Stimulated activated CD8-positive, alpha-beta memory T cell treated with anti-CD3 and anti-CD28 coated beads, Interleukin-7, amount 100 ng/mL, for 48 hours (primary cell): ENCODE results near the gene NMRK2.
"Not testable (repeated sequence)": the region's sequence is repeated elsewhere in the genome, so short reads cannot be mapped to it uniquely, and the experiment has no call there.

Source experiments
- DNase-seq, 2 donors: peaks; one replicate each; pipeline ENCODE4 v3.0.0-alpha.2; 2020; ENCODE audit warnings: low read depth in 1 of 2; ENCODE audit errors: extremely low read depth in 1 of 2

NMRK2 gene

GRCh38 chr19:3936506-3937442 lies 3.9 kb downstream of the NMRK2 start:
- DNase-seq: no peak

- not testable (repeated sequence) for DNase-seq
Observed at GRCh38 chr19:3938300-3938950, 5.6 kb downstream of the NMRK2 start.

DNA sequence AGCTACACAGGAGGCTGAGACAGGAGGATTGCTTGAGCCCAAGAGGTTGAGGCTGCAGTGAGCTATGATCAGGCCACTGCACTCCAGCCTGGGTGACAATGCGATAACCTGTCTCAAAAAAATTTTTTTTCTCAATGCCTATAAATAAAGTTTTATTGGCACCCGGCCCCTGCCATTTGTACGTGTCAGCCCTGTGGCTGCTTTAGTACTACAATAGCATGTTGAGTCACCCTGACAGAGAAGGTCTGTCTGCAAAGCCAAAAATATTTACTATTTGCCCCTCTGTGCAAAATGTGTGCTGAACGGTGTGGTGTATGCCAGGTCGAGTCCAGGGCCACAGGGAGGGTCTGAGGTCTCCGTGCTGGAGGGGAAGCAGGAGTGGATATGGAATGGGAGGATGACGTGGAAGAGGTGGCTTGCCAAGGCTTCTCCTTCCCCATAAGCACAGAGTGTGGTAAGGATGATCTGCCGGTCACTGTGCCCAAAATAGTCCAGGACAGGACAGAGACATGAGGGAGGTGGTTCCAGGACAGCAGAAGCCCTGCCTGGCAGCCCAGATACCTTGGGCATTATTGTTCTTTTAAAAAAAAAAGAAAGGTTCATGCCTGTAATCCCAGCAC lies 10.0 kb downstream of the NMRK2 start:
- DNase-seq: no peak

- DNase-seq: no peak
Observed at GRCh38 chr19:3944018-3944721, 11.3 kb downstream of the NMRK2 start.

GRCh38 chr19:3945838-3946237 lies 13.0 kb downstream of the NMRK2 start:
- no peak for DNase-seq

DNA sequence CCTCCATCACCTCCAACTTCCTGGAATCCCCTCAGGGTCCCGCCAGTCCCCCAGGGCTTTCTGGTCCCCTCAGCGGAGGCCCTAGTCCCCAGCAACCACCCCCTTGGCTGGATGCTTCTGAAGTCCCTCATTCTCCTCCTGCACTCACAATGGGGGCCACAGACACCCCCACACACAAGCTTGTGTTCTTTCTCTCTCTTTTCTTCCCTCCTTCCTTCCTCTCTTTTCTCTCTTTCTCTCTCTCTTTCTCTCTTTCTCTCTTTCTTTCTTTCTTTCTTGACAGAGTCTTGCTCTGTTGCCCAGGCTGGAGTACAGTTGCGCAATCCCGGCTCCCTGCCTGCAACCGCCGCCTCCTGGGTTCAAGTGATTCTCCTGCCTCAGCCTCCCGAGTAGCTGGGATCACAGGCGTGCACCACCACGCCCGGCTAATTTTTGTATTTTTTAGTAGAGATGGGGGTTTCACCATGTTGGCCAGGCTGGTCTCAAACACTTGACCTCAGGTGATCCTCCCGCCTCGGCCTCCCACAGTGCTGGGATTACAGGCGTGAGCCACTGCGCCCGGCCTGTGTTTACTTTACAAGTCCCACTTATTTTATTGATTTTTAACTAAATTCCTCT lies 14.6 kb downstream of the NMRK2 start:
- not testable (repeated sequence) for DNase-seq

- no peak for DNase-seq
Observed at GRCh38 chr19:3949294-3949693, 16.4 kb downstream of the NMRK2 start.

GRCh38 chr19:3949997-3950859 lies 17.4 kb downstream of the NMRK2 start:
- DNase-seq: no peak

GRCh38 chr19:3950871-3951861 lies 18.3 kb downstream of the NMRK2 start:
- peak in 1 of 2 donors; percentile 24 for DNase-seq

DNA sequence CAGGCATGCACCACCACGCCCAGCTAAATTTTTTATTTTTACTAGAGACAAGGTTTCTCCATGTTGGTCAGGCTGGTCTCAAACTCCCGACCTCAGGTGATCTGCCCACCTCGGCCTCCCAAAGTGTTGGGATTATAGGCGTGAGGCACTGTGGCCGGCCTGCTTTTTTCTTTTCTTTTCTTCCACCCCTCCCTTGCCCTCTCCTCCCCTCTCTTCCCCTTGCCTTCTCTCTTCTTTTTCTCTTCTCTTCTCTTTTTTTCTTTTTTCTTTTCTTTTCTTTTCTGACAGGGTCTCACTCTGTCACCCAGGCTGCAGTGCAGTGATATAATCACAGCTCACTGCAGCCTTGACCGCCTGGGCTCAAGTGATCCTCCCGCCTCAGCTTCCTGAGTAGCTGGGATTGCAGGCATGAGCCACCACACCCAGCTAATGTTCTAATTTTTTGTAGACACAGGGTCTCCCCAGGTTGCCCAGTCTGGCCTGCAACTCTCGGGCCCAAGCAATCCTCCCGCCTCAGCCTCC lies 19.9 kb downstream of the NMRK2 start:
- DNase-seq: not testable (repeated sequence)

GRCh38 chr19:3954107-3954506 lies 21.2 kb downstream of the NMRK2 start:
- DNase-seq: no peak

DNA sequence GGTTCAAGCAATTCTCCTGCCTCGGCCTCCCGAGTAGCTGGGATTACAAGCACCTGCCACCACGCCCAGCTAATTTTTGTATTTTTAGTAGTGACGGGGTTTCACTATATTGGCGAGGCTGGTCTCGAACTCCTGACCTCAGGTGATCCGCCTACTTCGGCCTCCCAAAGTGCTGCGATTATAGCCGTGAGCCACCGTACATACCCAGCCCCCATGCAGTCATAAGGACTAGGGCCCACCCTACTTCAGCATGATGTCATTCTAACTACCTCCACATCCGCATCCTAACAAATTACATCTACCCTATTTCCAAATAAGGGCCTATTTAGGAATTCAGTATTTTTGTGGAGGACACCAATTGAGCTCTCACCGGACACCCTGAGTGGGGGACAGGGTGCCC lies 22.4 kb downstream of the NMRK2 start:
- not testable (repeated sequence) for DNase-seq

GRCh38 chr19:3955688-3956087 lies 22.8 kb downstream of the NMRK2 start:
- DNase-seq: no peak

DNA sequence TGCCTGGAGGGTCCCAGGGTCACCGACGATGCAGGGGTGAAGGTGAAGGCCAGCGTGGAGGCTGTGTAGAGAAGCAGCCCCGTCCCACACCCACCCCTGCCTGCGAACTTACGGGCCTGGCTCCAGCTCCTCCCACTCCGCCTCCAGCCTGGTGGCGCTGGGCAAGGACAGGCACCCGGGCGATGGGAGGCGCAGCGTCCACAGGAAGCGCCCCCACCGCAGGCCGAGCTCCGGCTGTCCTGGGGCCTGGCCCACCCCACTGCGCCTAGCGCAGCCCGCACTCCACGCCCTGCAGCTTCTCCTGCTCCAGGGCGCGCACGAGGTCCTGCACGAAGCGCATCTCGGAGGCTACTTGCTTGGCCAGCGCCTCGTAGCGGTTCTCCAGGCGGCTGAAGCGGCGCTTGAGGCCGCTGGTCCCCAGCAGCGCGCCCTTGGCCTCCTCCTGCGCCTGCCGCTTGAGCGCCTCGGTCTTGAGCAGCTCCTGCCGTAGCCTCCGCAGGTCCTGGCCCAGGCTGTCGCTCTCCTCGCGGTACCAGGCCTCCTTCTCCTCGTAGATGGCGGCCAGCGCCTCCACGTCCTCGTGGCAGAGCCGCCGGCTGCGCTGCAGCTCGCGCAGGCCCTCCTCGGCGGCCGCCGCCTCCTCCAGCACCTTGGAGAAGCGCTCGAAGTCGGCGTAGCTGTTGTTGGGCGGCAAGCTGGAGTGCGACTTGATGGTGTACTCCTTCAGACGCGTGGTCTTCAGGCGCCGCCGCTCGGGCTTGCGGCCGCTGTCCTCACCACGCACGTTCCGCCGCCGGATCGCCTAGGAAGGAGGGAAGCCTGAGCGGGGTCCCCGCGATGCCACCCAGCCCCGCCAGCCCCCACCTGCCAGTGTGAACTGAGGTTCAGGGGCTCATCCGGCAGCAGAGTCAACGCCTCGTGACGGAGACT lies 26.2 kb downstream of the NMRK2 start:
- no peak for DNase-seq

DNA sequence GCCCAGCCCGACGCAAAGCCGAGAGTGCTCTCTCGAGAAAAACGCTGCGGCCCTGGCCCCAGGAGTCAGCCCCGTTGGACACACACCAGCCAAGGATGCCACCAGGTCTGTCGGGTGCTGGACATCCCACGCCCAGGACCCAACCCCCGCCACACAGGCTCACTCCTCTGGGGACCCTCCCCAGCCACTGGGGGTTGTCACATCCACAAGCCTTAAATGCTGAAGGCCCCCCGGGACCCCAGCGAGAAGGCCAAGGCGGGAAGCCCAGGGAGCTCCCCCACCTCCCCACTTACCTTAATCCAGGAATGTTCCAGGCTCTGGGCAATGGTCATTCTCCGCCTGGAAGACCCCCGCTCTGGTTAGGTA lies 26.9 kb downstream of the NMRK2 start:
- DNase-seq: no peak

DNA sequence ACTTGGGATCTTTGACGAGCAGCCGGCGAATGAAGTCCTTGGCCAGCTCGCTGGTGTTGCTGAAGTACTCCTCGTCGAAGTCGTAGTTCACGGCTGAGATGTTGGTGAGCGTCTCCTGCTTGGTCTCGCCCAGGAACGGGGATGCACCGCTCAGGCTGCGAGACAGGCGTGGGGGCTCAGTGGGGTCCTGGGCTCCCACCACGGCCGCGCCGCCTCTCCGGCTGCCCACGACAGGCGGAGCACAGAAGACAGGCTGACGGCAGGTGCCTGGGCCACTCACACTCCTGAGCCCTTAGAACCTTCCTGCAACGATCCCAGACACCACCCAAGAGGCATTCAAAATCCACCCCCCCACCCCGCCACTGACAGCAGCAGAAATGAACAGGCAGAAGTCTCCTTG lies 28.1 kb downstream of the NMRK2 start:
- no peak for DNase-seq
